Esophagus (tissue), 2 donors: ENCODE data around the gene CIAPIN1. TPM values are rescaled to one million over a fixed set of nuclear protein-coding genes. Genes with fewer than 3 reads are reported as not detected.

Experiments
- H3K27ac ChIP-seq, 2 donors: one replicate each; pipeline ENCODE4 v1.5.1; 2013; ENCODE audit warnings: low read depth in 2 of 2, mild to moderate bottlenecking in 2 of 2, inconsistent platforms in 1 of 2, low read length in 1 of 2, moderate library complexity in 1 of 2
- H3K27me3 ChIP-seq, 2 donors: one replicate each; pipeline ENCODE4 v1.6.1; 2013; ENCODE audit warnings: low read length in 2 of 2, control low read depth in 1 of 2, mild to moderate bottlenecking in 1 of 2; ENCODE audit not compliant: insufficient read depth in 2 of 2, control insufficient read depth in 1 of 2
- H3K36me3 ChIP-seq, 2 donors: one replicate each; pipeline ENCODE4 v1.6.1; 2013; ENCODE audit warnings: low read length in 1 of 2; ENCODE audit not compliant: control insufficient read depth in 2 of 2, insufficient read depth in 2 of 2
- H3K4me1 ChIP-seq, 2 donors: one replicate each; pipeline ENCODE4 v1.6.1; 2013; ENCODE audit warnings: low read length in 1 of 2; ENCODE audit not compliant: control insufficient read depth in 2 of 2, insufficient read depth in 2 of 2
- H3K4me3 ChIP-seq, 2 donors: one replicate each; pipeline ENCODE4 v1.5.1; 2013; ENCODE audit warnings: low read length in 2 of 2, mild to moderate bottlenecking in 2 of 2, low read depth in 1 of 2, moderate library complexity in 1 of 2
- H3K9me3 ChIP-seq, 2 donors: one replicate each; pipeline ENCODE4 v1.6.1; 2013; ENCODE audit warnings: mild to moderate bottlenecking in 2 of 2, low read depth in 1 of 2, low read length in 1 of 2, moderate library complexity in 1 of 2; ENCODE audit not compliant: control insufficient read depth in 2 of 2, insufficient read depth in 1 of 2
- WGBS, 2 donors: extraction: QIAGEN DNeasy Blood & Tissue Kit; methylation state at CpG; one replicate each; pipeline ENCODE4 v1.1.7; 2013; 5-methylcytosine and 5-hydroxymethylcytosine counted together
- polyA plus RNA-seq, 2 donors: library from polyadenylated mRNA; stranded (reverse); fragments of 200-250 nt; gene quantifications; one replicate each; pipeline ENCODE4 v1.2.3, GENCODE V29; 2013
- donor health status: healthy with polysubstance abuse.
- donor health status: Bipolar disorder and iron deficiency.

The CIAPIN1 gene
- polyA plus RNA-seq: 10 to 100 TPM; 11.7 to 31.6 TPM

GRCh38 chr16:57447186-57447962 is at the start of gene CIAPIN1, which contains the start of gene COQ9:
TSS of gene CIAPIN1 (minus strand) at chr16:57447385. CDS start at chr16:57440928, 6,457 bp downstream.
TSS of gene COQ9 (plus strand) at chr16:57447479. CDS start at chr16:57447506, 27 bp downstream.
- no peaks in the 10 kb centered on the region for H3K27me3 ChIP-seq
- H3K4me1 ChIP-seq: peaks cover 0 to 6% of the 10 kb centered on the region in 2 donors
- H3K36me3 ChIP-seq: peaks cover 0 to 3% of the 10 kb centered on the region in 2 donors
- WGBS, 2 donors: 0 to 1% methylated on average over 52 to 68 of the region's 68 CpGs
- no peaks in the 10 kb centered on the region for H3K9me3 ChIP-seq
- H3K4me3 ChIP-seq: peak within 1 kb of the TSS; percentile 96 to 97
- H3K27ac ChIP-seq: peak within 1 kb of the TSS; percentile 87 to 93

GRCh38 chr16:57493767-57494166 is 46.6 kb upstream of the CIAPIN1 start:
- Histone ChIP-seq H3K9me3 (no peaks in the 10 kb centered on the region), H3K4me1 (no peaks in the 10 kb centered on the region), H3K36me3 (no peaks in the 10 kb centered on the region), H3K27me3 (no peaks in the 10 kb centered on the region), H3K4me3 (no peak overlapping the region), H3K27ac (no peak overlapping the region)
- WGBS, 2 donors: 93% methylated on average over 4 of the region's 4 CpGs

- Histone ChIP-seq H3K27ac (no peak overlapping the region), H3K9me3 (no peaks in the 10 kb centered on the region), H3K4me3 (no peak overlapping the region), H3K36me3 (no peaks in the 10 kb centered on the region), H3K4me1 (peaks cover 12 to 18% of the 10 kb centered on the region in 2 donors), H3K27me3 (no peaks in the 10 kb centered on the region)
- 88 to 90% methylated on average over 5 of the region's 5 CpGs for WGBS, 2 donors
Observed at GRCh38 chr16:57489229-57489628, 42.0 kb upstream of the CIAPIN1 start.

GRCh38 chr16:57486858-57487834 is 40.0 kb upstream of the CIAPIN1 start:
- Histone ChIP-seq H3K27ac (peak overlapping the region in 1 of 2 donors; percentile 23), H3K9me3 (no peaks in the 10 kb centered on the region), H3K36me3 (peaks cover 0 to 5% of the 10 kb centered on the region in 2 donors), H3K4me3 (peak overlapping the region in 1 of 2 donors; percentile 16), H3K4me1 (peaks cover 17 to 25% of the 10 kb centered on the region in 2 donors), H3K27me3 (no peaks in the 10 kb centered on the region)
- WGBS, 2 donors: 77 to 81% methylated on average over 8 of the region's 8 CpGs

- peaks cover 0 to 5% of the 10 kb centered on the region in 2 donors for H3K36me3 ChIP-seq
- H3K9me3 ChIP-seq: no peaks in the 10 kb centered on the region
- 1 to 2% methylated on average over 54 to 73 of the region's 73 CpGs for WGBS, 2 donors
- H3K27ac ChIP-seq: peak within 1 kb of the TSS; percentile 79 to 90
- peaks cover 17 to 25% of the 10 kb centered on the region in 2 donors for H3K4me1 ChIP-seq
- no peaks in the 10 kb centered on the region for H3K27me3 ChIP-seq
- H3K4me3 ChIP-seq: peak within 1 kb of the TSS; percentile 89 to 93
Observed at GRCh38 chr16:57485916-57486857, 39.0 kb upstream of the CIAPIN1 start, which contains the start of gene DOK4. TSS of gene DOK4 (minus strand) at chr16:57486493. CDS start at chr16:57479507, 6,986 bp downstream.

- Histone ChIP-seq H3K27me3 (no peaks in the 10 kb centered on the region), H3K4me3 (peak overlapping the region; percentile 89 to 93), H3K4me1 (peaks cover 19 to 27% of the 10 kb centered on the region in 2 donors), H3K36me3 (peaks cover 0 to 5% of the 10 kb centered on the region in 2 donors), H3K27ac (peak overlapping the region; percentile 79 to 90), H3K9me3 (no peaks in the 10 kb centered on the region)
- WGBS, 2 donors: 51 to 62% methylated on average over 14 of the region's 14 CpGs
Observed at GRCh38 chr16:57485091-57485915, 38.1 kb upstream of the CIAPIN1 start.

- 80 to 85% methylated on average over 8 of the region's 8 CpGs for WGBS, 2 donors
- Histone ChIP-seq H3K36me3 (peaks cover 0 to 5% of the 10 kb centered on the region in 2 donors), H3K4me1 (peaks cover 21 to 29% of the 10 kb centered on the region in 2 donors), H3K27me3 (no peaks in the 10 kb centered on the region), H3K27ac (peak overlapping the region in 1 of 2 donors; percentile 90), H3K9me3 (no peaks in the 10 kb centered on the region), H3K4me3 (no peak overlapping the region)
Observed at GRCh38 chr16:57484515-57485005, 37.4 kb upstream of the CIAPIN1 start.
